GM06990 (cell line): ENCODE data around the gene FOXJ2.

Experiments
- DNase-seq: peaks from one replicate; pipeline ENCODE4 v3.0.0-alpha.2; 2011; ENCODE audit not compliant: insufficient read length; ENCODE audit errors: extremely low read depth
- H3K27me3 ChIP-seq: replicated peaks from 2 replicates; pipeline ENCODE4 v1.6.0; 2011; ENCODE audit warnings: low read length; ENCODE audit not compliant: control insufficient read depth, insufficient read depth
- H3K36me3 ChIP-seq: 2 replicates; pipeline ENCODE4 v1.5.1; 2011; ENCODE audit warnings: low read length; ENCODE audit not compliant: control insufficient read depth, insufficient read depth
- H3K4me3 ChIP-seq: replicated peaks from 2 replicates; pipeline ENCODE4 v1.5.1; 2011; ENCODE audit warnings: low read depth, mild to moderate bottlenecking, control low read depth, low read length
- CTCF ChIP-seq: IDR thresholded peaks from 2 replicates; pipeline ENCODE4 v1.5.1; 2011; ENCODE audit warnings: low read length, control low read depth, mild to moderate bottlenecking, inconsistent platforms; ENCODE audit not compliant: insufficient read depth, poor library complexity, severe bottlenecking

The FOXJ2 gene

GRCh38 chr12:8099235-8099634, 66.7 kb downstream of the FOXJ2 start:
- H3K36me3 ChIP-seq = peaks cover 9% of the 10 kb centered on the region
- TF ChIP-seq CTCF = no peak
- no peak for DNase-seq
- H3K27me3 ChIP-seq = no peaks in the 10 kb centered on the region
- H3K4me3 ChIP-seq = no peak overlapping the region
